Lower lobe of right lung (tissue), 2 donors: Measurements from ENCODE around the gene PKIG. TPM values are rescaled to one million over a fixed set of nuclear protein-coding genes. Genes with fewer than 3 reads are reported as not detected.

ENCODE experiments used
- ATAC-seq, 2 donors: fragments of 200-7000 bp; cut with Tn5 transposase; one replicate each; pipeline ENCODE4 v1.9.1; 2020 to 2022; ENCODE audit warnings: mild to moderate bottlenecking in 2 of 2, moderate library complexity in 2 of 2
- DNase-seq: peaks from one replicate; pipeline ENCODE4 v3.0.0-alpha.2; 2020
- H3K27ac ChIP-seq: fragments of 200-600 bp; one replicate; pipeline ENCODE4 v1.8.0; 2022
- H3K27me3 ChIP-seq: fragments of 200-600 bp; one replicate; pipeline ENCODE4 v1.8.0; 2022; ENCODE audit warnings: low read depth
- H3K36me3 ChIP-seq: fragments of 200-600 bp; one replicate; pipeline ENCODE4 v1.8.0; 2022; ENCODE audit warnings: mild to moderate bottlenecking
- H3K4me1 ChIP-seq: fragments of 200-600 bp; one replicate; pipeline ENCODE4 v1.8.0; 2022
- H3K4me3 ChIP-seq: fragments of 200-600 bp; one replicate; pipeline ENCODE4 v1.8.0; 2022; ENCODE audit warnings: mild to moderate bottlenecking
- H3K9me3 ChIP-seq: fragments of 200-600 bp; one replicate; pipeline ENCODE4 v1.8.0; 2022
- CTCF ChIP-seq: fragments of 200-600 bp; IDR thresholded peaks from one replicate; pipeline ENCODE4 v1.8.0; 2022; ENCODE audit warnings: antibody characterized with exemption, mild to moderate bottlenecking
- intact Hi-C: fragments of 100-400 bp; cut with DNase I; formaldehyde crosslinking; loops from one replicate; pipeline ENCODE4 v1.11.0; 2022
- total RNA-seq: library from RNA; stranded (reverse); fragmentation: NEBNext Ultra II Directional; extraction: Animal tissue kit (Norgen Biotek cat#: 25700); gene quantifications from one replicate; pipeline ENCODE4 v1.2.1, GENCODE V29; 2021
- donor health status: DM: no; HTN: yes; CAD: no; lungs with severe emphysema.

Gene PKIG
- total RNA-seq, 1 donor from 2014 or later: 61.6 TPM

GRCh38 chr20:44619294-44619693 is 36.9 kb downstream of the PKIG start:
- ATAC-seq: no peak
- intact Hi-C loops: loop anchor here (10.0 kb wide), 1 partner anchor 234 kb away; no protein-coding TSS in a partner anchor
- no peak for DNase-seq

GRCh38 chr20:44620030-44620429 is 37.7 kb downstream of the PKIG start:
- no peak overlapping the region for H3K27ac ChIP-seq
- DNase-seq (no peak), ATAC-seq (no peak)
- peaks cover 30% of the 10 kb centered on the region for H3K4me1 ChIP-seq
- no peak for TF ChIP-seq CTCF
- H3K36me3 ChIP-seq: peaks cover 62% of the 10 kb centered on the region
- H3K9me3 ChIP-seq: no peaks in the 10 kb centered on the region
- H3K27me3 ChIP-seq: no peaks in the 10 kb centered on the region
- H3K4me3 ChIP-seq: no peak overlapping the region
- intact Hi-C loops: no loop called here

More at GRCh38 chr20:44619294-44619693, 36.9 kb downstream of the PKIG start:
- Histone ChIP-seq H3K27ac (no peak overlapping the region), H3K4me1 (peaks cover 35% of the 10 kb centered on the region), H3K4me3 (no peak overlapping the region), H3K36me3 (peaks cover 70% of the 10 kb centered on the region), H3K27me3 (no peaks in the 10 kb centered on the region), H3K9me3 (no peaks in the 10 kb centered on the region)
- TF ChIP-seq CTCF: no peak

GRCh38 chr20:44621325-44621724 is 38.9 kb downstream of the PKIG start:
- peaks cover 49% of the 10 kb centered on the region for H3K36me3 ChIP-seq
- no peaks in the 10 kb centered on the region for H3K27me3 ChIP-seq
- no peak overlapping the region for H3K4me3 ChIP-seq
- peaks cover 17% of the 10 kb centered on the region for H3K4me1 ChIP-seq
- ATAC-seq (no peak), DNase-seq (no peak)
- intact Hi-C loops: no loop called here
- H3K9me3 ChIP-seq: no peaks in the 10 kb centered on the region
- H3K27ac ChIP-seq: no peak overlapping the region
- TF ChIP-seq CTCF: no peak

GRCh38 chr20:44621939-44622338 is 39.6 kb downstream of the PKIG start:
- peaks cover 43% of the 10 kb centered on the region for H3K36me3 ChIP-seq
- ATAC-seq: no peak
- H3K4me3 ChIP-seq: no peak overlapping the region
- H3K27me3 ChIP-seq: no peaks in the 10 kb centered on the region
- peaks cover 11% of the 10 kb centered on the region for H3K4me1 ChIP-seq
- DNase-seq: no peak
- no peak overlapping the region for H3K27ac ChIP-seq
- intact Hi-C loops: no loop called here
- no peak for TF ChIP-seq CTCF
- no peaks in the 10 kb centered on the region for H3K9me3 ChIP-seq

- intact Hi-C loops: no loop called here
Measured at GRCh38 chr20:44622501-44623270, 40.3 kb downstream of the PKIG start.

More at GRCh38 chr20:44622501-44623270, 40.3 kb downstream of the PKIG start:
- DNase-seq: no peak
- no peak for TF ChIP-seq CTCF
- H3K27ac ChIP-seq: no peak overlapping the region
- H3K9me3 ChIP-seq: no peaks in the 10 kb centered on the region
- no peak overlapping the region for H3K4me3 ChIP-seq
- peaks cover 36% of the 10 kb centered on the region for H3K36me3 ChIP-seq
- no peak for ATAC-seq
- H3K27me3 ChIP-seq: no peaks in the 10 kb centered on the region
- H3K4me1 ChIP-seq: peaks cover 9% of the 10 kb centered on the region
